HEK293T (cell line): ENCODE measurements around the gene ENDOD1.

Experiments
- CTCF ChIA-PET: fragments of 350-600 bp; formaldehyde crosslinking; extraction: SDS; loops from one replicate; lab custom pipeline; 2021; ENCODE audit warnings: antibody characterized with exemption, inconsistent platforms; lab: Yijun Ruan, JAX
- POLR2A ChIA-PET: fragments of 350-600 bp; formaldehyde crosslinking; extraction: SDS; loops from one replicate; lab custom pipeline; 2020; ENCODE audit warnings: antibody characterized with exemption, inconsistent platforms; lab: Yijun Ruan, JAX
- DNase-seq: peaks from one replicate; pipeline ENCODE4 v3.0.0; 2012; ENCODE audit warnings: mixed read lengths; ENCODE audit errors: extremely low spot score
- ARNT ChIP-seq: fragments of 450-650 bp; IDR thresholded peaks from 2 replicates; pipeline ENCODE4 v1.6.1; 2017; ENCODE audit warnings: mild to moderate bottlenecking
- BHLHE40 ChIP-seq: fragments of 450-650 bp; IDR thresholded peaks from 2 replicates; pipeline ENCODE4 v1.6.1; 2016; ENCODE audit warnings: mild to moderate bottlenecking, moderate library complexity, borderline replicate concordance
- CTBP1 ChIP-seq: fragments of 450-650 bp; IDR thresholded peaks from 2 replicates; pipeline ENCODE4 v1.6.1; 2016; ENCODE audit warnings: borderline replicate concordance
- ELF4 ChIP-seq: fragments of 450-650 bp; IDR thresholded peaks from 2 replicates; pipeline ENCODE4 v1.6.1; 2017; ENCODE audit warnings: antibody characterized with exemption
- FOXA1 ChIP-seq: fragments of 450-650 bp; IDR thresholded peaks from 2 replicates; pipeline ENCODE4 v1.6.1; 2016; ENCODE audit warnings: mild to moderate bottlenecking
- FOXK2 ChIP-seq: fragments of 450-650 bp; IDR thresholded peaks from 2 replicates; pipeline ENCODE4 v1.6.1; 2016; ENCODE audit warnings: mild to moderate bottlenecking
- FOXM1 ChIP-seq: fragments of 450-650 bp; IDR thresholded peaks from 2 replicates; pipeline ENCODE4 v1.6.1; 2017; ENCODE audit warnings: mild to moderate bottlenecking, borderline replicate concordance
- HDGF ChIP-seq: fragments of 450-650 bp; IDR thresholded peaks from 2 replicates; pipeline ENCODE4 v1.6.1; 2017; ENCODE audit warnings: antibody characterized with exemption, borderline replicate concordance
- L3MBTL2 ChIP-seq: fragments of 450-650 bp; conservative IDR thresholded peaks from 2 replicates; pipeline ENCODE4 v1.6.1; 2016; ENCODE audit warnings: mild to moderate bottlenecking
- LEF1 ChIP-seq: fragments of 450-650 bp; IDR thresholded peaks from 2 replicates; pipeline ENCODE4 v1.6.1; 2017; ENCODE audit warnings: mild to moderate bottlenecking, borderline replicate concordance
- NFRKB ChIP-seq: fragments of 450-650 bp; IDR thresholded peaks from 2 replicates; pipeline ENCODE4 v1.6.1; 2016; ENCODE audit warnings: mild to moderate bottlenecking, moderate library complexity
- SP1 ChIP-seq: fragments of 450-650 bp; IDR thresholded peaks from 2 replicates; pipeline ENCODE4 v1.6.1; 2017
- SUZ12 ChIP-seq: fragments of 450-650 bp; IDR thresholded peaks from 2 replicates; pipeline ENCODE4 v1.6.1; 2016; ENCODE audit warnings: mild to moderate bottlenecking
- TARDBP ChIP-seq: fragments of 450-650 bp; IDR thresholded peaks from 2 replicates; pipeline ENCODE4 v1.6.1; 2016
- ZNF384 ChIP-seq: fragments of 450-650 bp; IDR thresholded peaks from 2 replicates; pipeline ENCODE4 v1.6.1; 2016
- TF ChIP-seq, protein P1 (sequence below): fragments of 450-650 bp; IDR thresholded peaks from 2 replicates; pipeline ENCODE4 v1.6.1; 2016

The ENDOD1 gene

DNA sequence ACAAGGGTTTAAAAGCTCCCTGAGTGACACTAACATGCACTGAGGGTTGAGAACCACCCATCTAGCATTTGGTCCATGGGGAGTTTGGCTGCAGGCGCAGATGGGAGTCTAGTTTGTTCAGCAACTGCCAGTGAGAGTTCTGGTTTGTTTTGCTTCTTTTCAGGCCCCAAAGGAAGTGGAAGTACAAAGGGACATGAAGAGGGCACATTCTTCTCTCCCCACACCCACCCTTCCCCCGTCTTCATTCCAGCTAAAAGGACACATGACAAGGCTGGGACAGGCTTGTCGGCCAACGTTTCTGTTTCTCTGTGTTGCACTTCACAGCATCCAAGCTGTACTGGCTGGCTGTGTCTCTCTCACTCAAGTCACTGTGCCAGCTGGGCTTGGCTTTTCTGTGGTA is 8.2 kb upstream of the ENDOD1 start:
- no peak for DNase-seq
- TF ChIP-seq FOXK2 (no peak), FOXA1 (no peak), TARDBP (no peak), HDGF (no peak), ZNF384 (no peak), ELF4 (no peak), SUZ12 (no peak)
- TF ChIP-seq, protein P1, sequence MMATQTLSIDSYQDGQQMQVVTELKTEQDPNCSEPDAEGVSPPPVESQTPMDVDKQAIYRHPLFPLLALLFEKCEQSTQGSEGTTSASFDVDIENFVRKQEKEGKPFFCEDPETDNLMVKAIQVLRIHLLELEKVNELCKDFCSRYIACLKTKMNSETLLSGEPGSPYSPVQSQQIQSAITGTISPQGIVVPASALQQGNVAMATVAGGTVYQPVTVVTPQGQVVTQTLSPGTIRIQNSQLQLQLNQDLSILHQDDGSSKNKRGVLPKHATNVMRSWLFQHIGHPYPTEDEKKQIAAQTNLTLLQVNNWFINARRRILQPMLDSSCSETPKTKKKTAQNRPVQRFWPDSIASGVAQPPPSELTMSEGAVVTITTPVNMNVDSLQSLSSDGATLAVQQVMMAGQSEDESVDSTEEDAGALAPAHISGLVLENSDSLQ = no peak
- ChIA-PET CTCF (no interaction called here), POLR2A (interaction anchor here (1.2 to 1.7 kb wide), 2 partner anchors 9 to 14 kb away, joined by 3 to 15 read pairs; partner anchors contain the start of gene SRSF8)

DNA sequence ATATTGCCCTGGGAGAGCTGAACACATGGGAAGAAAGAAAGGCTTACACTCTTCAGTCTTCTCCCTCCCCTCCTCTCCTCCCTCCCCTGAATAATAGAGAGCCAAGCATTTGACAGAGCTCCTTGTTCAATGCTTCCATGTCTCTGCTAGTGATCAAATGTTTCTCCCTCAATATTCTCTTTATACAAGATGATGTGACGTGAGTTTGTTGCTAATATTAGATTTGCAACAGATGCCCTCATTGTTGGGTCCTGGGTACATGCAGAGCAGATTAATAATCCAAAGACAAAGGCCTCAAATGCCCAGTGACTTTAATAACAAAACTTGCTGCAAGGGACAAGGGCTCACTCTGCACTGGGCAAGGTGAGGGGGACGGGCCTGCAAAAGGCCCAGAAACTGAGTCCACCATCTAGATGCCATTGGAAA is 7.1 kb upstream of the ENDOD1 start:
- TF ChIP-seq HDGF (no peak), FOXM1 (no peak), BHLHE40 (no peak), SP1 (no peak), ARNT (no peak), SUZ12 (no peak), FOXA1 (no peak), TARDBP (no peak), ZNF384 (no peak)
- TF ChIP-seq, protein P1 = no peak
- DNase-seq = no peak
- ChIA-PET CTCF (no interaction called here), POLR2A (no interaction called here)

DNA sequence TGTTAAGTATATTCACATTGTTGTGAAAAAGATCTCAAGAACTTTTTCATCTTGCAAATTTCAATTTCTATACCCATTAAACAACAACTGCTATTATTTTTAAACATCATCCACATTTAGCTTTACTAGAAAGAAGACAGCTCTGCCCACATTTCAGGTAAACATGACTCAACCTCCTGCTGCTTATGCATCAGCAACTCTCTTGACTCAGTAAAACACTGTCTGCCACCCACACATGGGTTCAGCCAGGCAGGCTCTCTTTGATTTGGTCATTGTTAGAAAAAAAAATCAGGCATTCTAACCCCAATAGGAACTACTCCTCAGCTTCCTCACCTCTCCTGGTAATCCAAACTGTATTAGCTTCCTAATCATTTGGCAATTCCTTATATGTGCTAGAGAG is 5.1 kb upstream of the ENDOD1 start:
- TF ChIP-seq FOXK2 (no peak), L3MBTL2 (no peak), FOXM1 (no peak), HDGF (no peak), ARNT (no peak), TARDBP (no peak), SP1 (no peak), BHLHE40 (no peak), SUZ12 (no peak), CTBP1 (no peak), LEF1 (no peak), NFRKB (no peak), FOXA1 (no peak), ZNF384 (no peak), ELF4 (no peak)
- TF ChIP-seq, protein P1 = no peak
- ChIA-PET POLR2A (interaction anchor here (1.1 to 2.2 kb wide), 3 partner anchors 17 to 705 kb away, joined by 4 to 8 read pairs (median 6); partner anchors contain the start of genes CEP57 and FAM76B), CTCF (interaction anchor here (0.6 to 2.0 kb wide), 5 partner anchors 15 to 988 kb away, joined by 3 to 6 read pairs (median 3); partner anchors contain the start of gene SRSF8)
- DNase-seq = no peak

DNA sequence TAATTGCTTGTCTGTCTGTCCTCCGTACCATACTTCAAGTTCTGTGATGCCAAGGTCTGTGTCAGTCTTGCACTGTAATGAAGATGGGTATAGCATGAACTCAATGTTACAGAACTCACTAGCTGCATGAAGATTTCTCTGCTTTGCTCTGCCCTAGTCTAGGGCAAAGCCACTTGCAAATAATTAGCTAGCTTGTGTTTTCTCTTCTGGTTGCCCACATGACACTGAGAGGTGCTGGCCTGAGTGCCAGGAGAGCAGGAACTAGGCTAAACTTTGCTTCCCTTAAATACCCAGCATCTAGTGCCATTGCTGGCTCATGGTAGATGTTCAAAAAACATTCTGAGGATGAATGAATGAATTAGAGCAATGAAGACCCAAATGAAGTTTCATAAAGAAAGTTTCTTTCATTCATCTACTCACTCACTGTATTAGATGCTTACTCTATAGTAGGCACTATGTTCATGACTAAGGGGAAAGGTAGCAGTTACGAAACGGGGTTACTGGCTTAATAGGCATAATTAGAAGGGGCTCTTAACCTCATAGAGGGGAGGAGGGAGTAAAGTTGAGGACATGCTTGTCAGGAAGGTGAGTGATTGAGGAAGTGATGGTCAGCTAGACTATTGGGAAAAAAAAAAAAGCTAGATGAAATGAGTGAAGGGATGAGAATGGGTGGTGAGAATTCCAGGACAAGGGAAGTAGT is 4.4 kb upstream of the ENDOD1 start:
- no peak for DNase-seq
- POLR2A ChIA-PET = interaction anchor here (0.5 to 2.2 kb wide), 4 partner anchors 16 to 705 kb away, joined by 3 to 8 read pairs (median 5); partner anchors contain the start of genes CEP57 and FAM76B
- CTCF ChIA-PET = interaction anchor here (0.6 to 2.0 kb wide), 5 partner anchors 16 to 988 kb away, joined by 3 to 6 read pairs (median 3); partner anchors contain the start of gene SRSF8
- no peak for TF ChIP-seq HDGF
- TF ChIP-seq BHLHE40 = no peak
- no peak for TF ChIP-seq FOXK2
- TF ChIP-seq, protein P1 = no peak
- TF ChIP-seq L3MBTL2 = no peak

DNA sequence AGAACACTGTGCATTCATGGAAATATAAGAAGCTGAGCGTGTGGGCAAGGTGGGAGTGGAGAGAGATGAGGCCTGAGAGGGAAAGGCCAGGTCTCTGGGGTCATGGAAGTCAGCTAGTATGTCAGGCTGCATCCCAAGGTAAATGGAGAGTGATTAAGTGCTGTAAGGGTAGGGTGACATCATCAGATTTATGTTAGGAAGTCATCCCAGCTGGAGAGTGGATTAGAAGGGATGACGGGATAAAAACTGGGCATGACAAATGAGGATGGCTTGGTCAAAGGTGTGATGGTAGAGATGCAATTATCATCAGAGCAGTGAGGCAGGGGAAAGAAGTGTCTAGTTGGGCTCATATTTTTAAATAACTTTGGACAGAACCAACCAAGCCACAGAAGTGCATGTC is 3.5 kb upstream of the ENDOD1 start:
- CTCF ChIA-PET = interaction anchor here (0.6 kb wide), 1 partner anchor 457 kb away, joined by 3 read pairs; no protein-coding TSS in a partner anchor
- POLR2A ChIA-PET = interaction anchor here (1.0 to 1.4 kb wide), 2 partner anchors 19 to 21 kb away, joined by 6 to 7 read pairs; partner anchors contain the start of gene SRSF8
- no peak for DNase-seq
- TF ChIP-seq ARNT = no peak
- TF ChIP-seq, protein P1 = peak; percentile 18; the same call in 1 of the 2 replicates
